Duodenal mucosa (tissue), 2 donors: ENCODE data around the gene PMPCA.
"Not testable (repeated sequence)": the region's sequence is repeated elsewhere in the genome, so short reads cannot be mapped to it uniquely, and the experiment has no call there.

Source experiments
- H3K27ac ChIP-seq: one replicate; pipeline ENCODE4 v1.7.0; 2013; ENCODE audit warnings: low read depth, low read length
- H3K27me3 ChIP-seq, 2 donors: one replicate each; pipeline ENCODE4 v1.7.0; 2013; ENCODE audit warnings: low read length in 2 of 2, control low read depth in 1 of 2; ENCODE audit not compliant: insufficient read depth in 2 of 2, control insufficient read depth in 1 of 2
- H3K36me3 ChIP-seq, 2 donors: one replicate each; pipeline ENCODE4 v1.7.0; 2013; ENCODE audit warnings: low read length in 2 of 2, control low read depth in 1 of 2; ENCODE audit not compliant: insufficient read depth in 2 of 2, control insufficient read depth in 1 of 2
- H3K4me1 ChIP-seq, 2 donors: one replicate each; pipeline ENCODE4 v1.7.0; 2013; ENCODE audit warnings: low read length in 2 of 2, control low read depth in 1 of 2; ENCODE audit not compliant: insufficient read depth in 2 of 2, control insufficient read depth in 1 of 2
- H3K4me3 ChIP-seq, 2 donors: one replicate each; pipeline ENCODE4 v1.7.0; 2013; ENCODE audit warnings: low read length in 2 of 2, low read depth in 1 of 2
- H3K9ac ChIP-seq, 2 donors: one replicate each; pipeline ENCODE4 v1.7.0; 2013; ENCODE audit warnings: low read length in 2 of 2, low read depth in 1 of 2
- H3K9me3 ChIP-seq, 2 donors: one replicate each; pipeline ENCODE4 v1.7.0; 2013; ENCODE audit warnings: low read length in 2 of 2, control low read depth in 1 of 2; ENCODE audit not compliant: control insufficient read depth in 1 of 2

PMPCA gene

GRCh38 chr9:136401173-136401922 is 9.1 kb upstream of the PMPCA start:
- Histone ChIP-seq H3K4me1 (peaks cover 13 to 24% of the 10 kb centered on the region in 2 donors), H3K36me3 (peaks cover 6 to 40% of the 10 kb centered on the region in 2 donors), H3K27me3 (no peaks in the 10 kb centered on the region), H3K9ac (no peak overlapping the region), H3K4me3 (no peak overlapping the region), H3K27ac (no peak overlapping the region), H3K9me3 (no peaks in the 10 kb centered on the region)

DNA sequence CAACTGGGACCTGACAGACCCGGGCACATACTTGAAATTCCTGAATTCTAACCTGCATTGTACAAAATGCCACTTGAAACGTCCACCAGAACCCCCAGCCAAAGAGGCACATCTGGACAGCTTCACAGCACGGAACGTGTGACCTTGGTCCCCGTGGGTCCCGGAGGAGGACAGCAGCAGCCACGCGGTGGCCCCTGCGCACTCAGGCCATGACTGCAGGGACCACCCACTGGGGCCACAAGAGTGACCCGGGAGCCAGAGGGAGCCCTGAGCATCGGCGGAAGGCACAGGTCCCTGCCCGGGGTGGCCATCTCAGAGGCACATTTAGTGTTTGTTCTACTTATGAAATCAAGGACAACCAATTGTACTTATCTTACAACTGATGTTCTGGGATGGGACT is 8.4 kb upstream of the PMPCA start:
- Histone ChIP-seq H3K4me3 (no peak overlapping the region), H3K9me3 (no peaks in the 10 kb centered on the region), H3K27me3 (no peaks in the 10 kb centered on the region), H3K36me3 (peaks cover 10 to 37% of the 10 kb centered on the region in 2 donors), H3K9ac (no peak overlapping the region), H3K27ac (no peak overlapping the region), H3K4me1 (peaks cover 13 to 24% of the 10 kb centered on the region in 2 donors)

DNA sequence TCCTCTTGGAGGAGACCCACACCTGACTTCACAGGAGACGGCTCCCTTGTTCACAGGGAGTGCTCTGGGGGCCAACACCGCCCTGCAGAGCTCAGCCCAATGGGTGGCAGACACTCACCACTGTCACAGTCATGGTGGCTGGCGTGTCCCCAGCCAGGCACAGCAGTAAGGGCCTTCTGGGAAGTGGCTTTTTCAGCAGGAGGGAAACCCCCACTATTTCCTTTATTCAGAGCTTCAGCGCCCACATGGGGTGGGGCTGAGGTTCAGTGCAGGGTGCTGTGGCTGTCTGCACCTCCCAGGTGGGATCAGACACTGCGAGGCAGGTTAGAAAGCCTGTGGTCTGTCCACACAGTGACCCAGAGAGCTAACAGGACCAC is 6.9 kb upstream of the PMPCA start:
- H3K36me3 ChIP-seq: peaks cover 12 to 40% of the 10 kb centered on the region in 2 donors
- H3K27ac ChIP-seq: no peak overlapping the region

GRCh38 chr9:136403915-136404800 is 6.3 kb upstream of the PMPCA start:
- peaks cover 7 to 17% of the 10 kb centered on the region in 2 donors for H3K4me1 ChIP-seq
- no peaks in the 10 kb centered on the region for H3K27me3 ChIP-seq
- no peak overlapping the region for H3K4me3 ChIP-seq
- no peaks in the 10 kb centered on the region for H3K9me3 ChIP-seq
- H3K9ac ChIP-seq: no peak overlapping the region
- H3K36me3 ChIP-seq: peaks cover 12 to 37% of the 10 kb centered on the region in 2 donors
- H3K27ac ChIP-seq: no peak overlapping the region

More for the DNA sequence above, 6.9 kb upstream of the PMPCA start:
- Histone ChIP-seq H3K9ac (no peak overlapping the region), H3K9me3 (no peaks in the 10 kb centered on the region), H3K4me3 (no peak overlapping the region), H3K27me3 (no peaks in the 10 kb centered on the region), H3K4me1 (peaks cover 13 to 24% of the 10 kb centered on the region in 2 donors)

- peaks cover 12 to 37% of the 10 kb centered on the region in 2 donors for H3K36me3 ChIP-seq
- no peaks in the 10 kb centered on the region for H3K9me3 ChIP-seq
- no peak overlapping the region for H3K27ac ChIP-seq
- H3K4me3 ChIP-seq: no peak overlapping the region
- peaks cover 10 to 18% of the 10 kb centered on the region in 2 donors for H3K4me1 ChIP-seq
- H3K27me3 ChIP-seq: no peaks in the 10 kb centered on the region
- no peak overlapping the region for H3K9ac ChIP-seq
Measured at GRCh38 chr9:136404801-136405136, 5.7 kb upstream of the PMPCA start.

DNA sequence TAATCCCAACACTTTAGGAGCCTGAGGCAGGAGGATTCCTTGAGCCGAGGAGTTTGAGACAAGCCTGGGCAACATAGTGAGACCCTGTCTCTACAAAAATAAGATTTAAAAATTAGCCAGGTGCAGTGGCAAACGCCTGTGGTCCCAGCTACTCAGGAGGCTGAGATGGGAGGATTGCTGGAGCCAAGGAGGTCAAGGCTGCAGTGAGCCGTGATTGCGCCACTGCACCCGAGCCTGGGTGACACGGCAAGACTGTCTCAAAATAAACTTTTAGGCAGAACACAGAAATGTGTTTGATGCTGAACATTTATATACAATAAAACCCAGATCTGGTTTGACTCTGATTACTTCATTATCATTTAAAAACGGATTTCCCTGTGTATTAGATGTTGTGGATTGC is 5.0 kb upstream of the PMPCA start:
- Histone ChIP-seq H3K36me3 (peaks cover 12 to 37% of the 10 kb centered on the region in 2 donors), H3K4me3 (no peak overlapping the region), H3K27ac (no peak overlapping the region), H3K9me3 (no peaks in the 10 kb centered on the region), H3K27me3 (no peaks in the 10 kb centered on the region), H3K9ac (no peak overlapping the region), H3K4me1 (peaks cover 8 to 18% of the 10 kb centered on the region in 2 donors)

DNA sequence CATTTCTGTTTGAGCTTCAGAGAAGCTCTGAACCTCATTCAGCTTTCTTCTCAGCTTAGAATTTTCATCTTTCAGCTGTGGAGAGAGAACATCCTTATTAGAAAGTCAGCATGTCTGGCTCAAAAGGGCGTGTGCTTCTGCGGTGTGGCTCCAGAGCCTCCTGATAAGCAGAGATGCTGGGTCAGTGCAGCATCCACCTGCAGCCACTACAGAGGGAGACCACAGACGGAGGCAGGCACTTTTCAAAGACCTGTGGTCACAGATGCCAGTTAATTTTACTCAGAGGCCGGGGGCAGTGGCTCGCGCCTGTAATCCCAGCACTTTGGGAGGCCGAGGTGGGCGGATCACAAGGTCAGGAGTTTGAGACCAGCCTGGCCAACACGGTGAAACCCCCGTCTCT is 4.6 kb upstream of the PMPCA start:
- H3K27me3 ChIP-seq, H3K4me3 ChIP-seq, H3K9me3 ChIP-seq, H3K9ac ChIP-seq, H3K27ac ChIP-seq: not testable (repeated sequence)
- Histone ChIP-seq H3K36me3 (peaks cover 12 to 37% of the 10 kb centered on the region in 2 donors), H3K4me1 (peaks cover 6 to 16% of the 10 kb centered on the region in 2 donors)

DNA sequence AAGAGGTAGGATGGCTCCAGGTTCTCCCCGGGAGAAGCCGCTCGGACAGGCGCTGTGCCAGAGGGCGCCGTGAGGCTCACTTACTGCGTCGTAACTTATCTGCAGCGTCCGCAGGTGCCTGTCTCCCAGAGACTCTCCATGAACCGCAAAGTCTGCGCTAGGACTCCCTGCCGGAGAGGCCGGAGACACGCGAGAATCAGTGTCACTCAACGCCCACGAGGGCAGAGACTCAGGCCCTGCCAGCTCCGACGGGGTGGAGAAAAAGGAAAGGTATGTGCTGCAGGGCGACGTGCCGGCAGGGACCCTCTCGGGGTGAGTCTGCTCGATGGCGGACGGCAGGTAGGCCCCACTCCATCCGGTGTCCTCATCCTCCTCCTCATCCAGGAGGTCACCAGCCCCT is 3.4 kb upstream of the PMPCA start:
- H3K4me1 ChIP-seq: peaks cover 16 to 28% of the 10 kb centered on the region in 2 donors
- H3K27me3 ChIP-seq, H3K27ac ChIP-seq, H3K4me3 ChIP-seq, H3K9me3 ChIP-seq, H3K9ac ChIP-seq: not testable (repeated sequence)
- peaks cover 12 to 37% of the 10 kb centered on the region in 2 donors for H3K36me3 ChIP-seq

DNA sequence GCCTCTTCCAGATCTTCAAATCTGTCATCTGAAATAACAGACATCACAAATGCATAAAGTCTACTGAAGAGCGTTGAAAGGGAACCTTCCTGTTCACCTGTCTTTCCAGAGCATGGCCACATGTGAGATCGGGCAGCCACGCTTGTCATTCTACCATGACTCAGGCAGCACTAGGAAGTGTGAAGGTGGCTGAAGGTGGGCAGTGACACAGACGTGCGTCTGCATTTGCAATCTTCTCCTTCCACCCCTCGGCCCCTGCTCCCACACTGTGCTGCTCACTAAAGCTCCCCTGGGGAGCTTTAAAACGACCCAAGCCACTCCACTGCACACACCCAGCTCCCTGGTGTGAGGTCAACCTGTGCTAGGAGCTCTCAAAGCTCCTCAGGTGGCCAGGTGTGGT is 2.5 kb upstream of the PMPCA start:
- H3K4me1 ChIP-seq: peaks cover 18 to 28% of the 10 kb centered on the region in 2 donors
- no peaks in the 10 kb centered on the region for H3K27me3 ChIP-seq
- H3K36me3 ChIP-seq: peaks cover 14 to 41% of the 10 kb centered on the region in 2 donors
- no peak overlapping the region for H3K4me3 ChIP-seq
- no peaks in the 10 kb centered on the region for H3K9me3 ChIP-seq
- H3K9ac ChIP-seq: no peak overlapping the region
- no peak overlapping the region for H3K27ac ChIP-seq
